Heart left ventricle (tissue), 16 donors: ENCODE measurements around the gene HMCN2. TPM values are rescaled to one million over a fixed set of nuclear protein-coding genes. Genes with fewer than 3 reads are reported as not detected.

Experiments used
- ATAC-seq, 4 donors: fragments of 200-7000 bp; cut with Tn5 transposase; one replicate each; pipeline ENCODE4 v1.9.1; 2020 to 2022; ENCODE audit warnings: moderate library complexity in 4 of 4, mild to moderate bottlenecking in 3 of 4, moderate number of reproducible peaks in 1 of 4
- DNase-seq, 5 donors: peaks; one replicate each; pipeline ENCODE4 v3.0.0-alpha.2; 2020
- H3K27ac ChIP-seq, 12 donors: fragments of 200-600 bp; sonication (generic) in 4 of 12; one replicate each; pipeline versions ENCODE4 v1.5.0 to v1.8.0; 2016 to 2022; ENCODE audit warnings: mild to moderate bottlenecking in 2 of 12
- H3K27me3 ChIP-seq, 9 donors: fragments of 200-600 bp; sonication (generic) in 2 of 9; one replicate each; pipeline versions ENCODE4 v1.5.1 to v1.8.0; 2016 to 2022; ENCODE audit warnings: mild to moderate bottlenecking in 3 of 9
- H3K36me3 ChIP-seq, 9 donors: fragments of 200-600 bp; sonication (generic) in 2 of 9; one replicate each; pipeline versions ENCODE4 v1.5.0 to v1.8.0; 2018 to 2022; ENCODE audit warnings: mild to moderate bottlenecking in 2 of 9
- H3K4me1 ChIP-seq, 12 donors: fragments of 200-600 bp; sonication (generic) in 4 of 12; one replicate each; pipeline versions ENCODE4 v1.5.0 to v1.8.0; 2016 to 2022; ENCODE audit warnings: mild to moderate bottlenecking in 3 of 12
- H3K4me3 ChIP-seq, 12 donors: fragments of 200-600 bp; sonication (generic) in 4 of 12; one replicate each; pipeline versions ENCODE4 v1.5.0 to v1.8.0; 2017 to 2022; ENCODE audit warnings: mild to moderate bottlenecking in 9 of 12, moderate library complexity in 4 of 12
- H3K9me3 ChIP-seq, 12 donors: fragments of 200-600 bp; sonication (generic) in 4 of 12; one replicate each; pipeline versions ENCODE4 v1.5.0 to v1.8.0; 2016 to 2022; ENCODE audit warnings: mild to moderate bottlenecking in 1 of 12
- CTCF ChIP-seq, 12 donors: fragments of 200-600 bp; sonication (generic) in 4 of 12; IDR thresholded peaks; one replicate each; pipeline versions ENCODE4 v1.5.0 to v1.8.0; 2018 to 2022; ENCODE audit warnings: antibody characterized with exemption in 12 of 12, mild to moderate bottlenecking in 5 of 12
- POLR2A ChIP-seq, 2 donors: fragments of 450-650 bp; IDR thresholded peaks; one replicate each; pipeline ENCODE4 v1.6.1; 2017; ENCODE audit warnings: antibody characterized with exemption in 2 of 2, mild to moderate bottlenecking in 2 of 2, moderate library complexity in 2 of 2
- WGBS, 4 donors: extraction: QIAGEN DNeasy Blood & Tissue Kit in 2 of 4; methylation state at CpG; one replicate each; pipeline versions ENCODE4 v1.1.5 to v1.1.7; 2013 to 2018; 5-methylcytosine and 5-hydroxymethylcytosine counted together
- intact Hi-C, 10 donors: fragments of 100-400 bp; cut with DNase I; formaldehyde crosslinking; loops; one replicate each; pipeline versions ENCODE4 v1.11.1 to v1.14.2; 2022
- polyA plus RNA-seq, 2 donors: library from polyadenylated mRNA; stranded (reverse); fragments of 200-250 nt; gene quantifications; one replicate each; pipeline ENCODE4 v1.2.3, GENCODE V29; 2013
- total RNA-seq, 9 donors: library from RNA; depleted of rRNA in 2 of 9; stranded (reverse); fragments of >200 nt in 2 of 9; fragmentation: NEBNext Ultra II Directional in 3 of 9; extraction: Animal tissue kit (Norgen Biotek cat#: 25700) in 3 of 9; gene quantifications; one replicate each; pipeline versions ENCODE4 v1.1.0 to v1.2.4, GENCODE V29; 2016 to 2023
- donor health status: ischemic (EF 13 %, LVEDD 7.1; RV severe dilation, severe dysfunction).
- donor health status: healthy with polysubstance abuse.
- donor health status: DM: no; HTN: yes; CAD: no.
- donor health status: DM: no; HTN: no; CAD: no.
- donor health status: ischemic (EF 25% LVEDD 6.9; RV normal size, moderate dysfunction).
- donor health status: ischemic (EF 25% LVEDD 5.7; RV mildly dilated, moderate dysfunction).
- donor health status: healthy.
- donor health status: DM: yes; HTN: yes; CAD: no.
- donor health status: ischemic (EF 35%, LVEDD 5.7; RV mildly dilated, moderate dysfunction).
- donor health status: nonischemic (EF 11% LVEDD 7.7; RV severe dilation, severe dysfunction).
- donor health status: DM: yes; HTN: yes; CAD: no.
- donor health status: PGD.
- donor health status: ischemic (EF 29% LVEDD 5.4; RV normal size, mild dysfunction).
- donor health status: nonischemic (EF 23%, LVEDD 6.1; RV moderate dilation, normal function).

HMCN2 gene
- total and polyA plus RNA-seq, 11 donors: 2.3 to 10.4 (median 4.3) TPM

GRCh38 chr9:130480673-130481072 lies 215.1 kb downstream of the HMCN2 start:
- Histone ChIP-seq H3K36me3 (peaks cover 0 to 69% (median 4%) of the 10 kb centered on the region in 9 donors), H3K9me3 (no peaks in the 10 kb centered on the region), H3K27me3 (no peaks in the 10 kb centered on the region), H3K27ac (no peak overlapping the region), H3K4me1 (no peaks in the 10 kb centered on the region), H3K4me3 (no peak overlapping the region)
- 81 to 90% (median 86%) methylated on average over 9 to 16 of the region's 16 CpGs for WGBS, 4 donors
- no peak for DNase-seq
- ATAC-seq: no peak
- TF ChIP-seq CTCF (IDR thresholded peaks at IDR 0.05) (no peak), POLR2A (IDR thresholded peaks at IDR 0.05) (no peak)
- intact Hi-C loops: loop anchor here in 1 of 10 donors (10.0 kb wide), 1 partner anchor 184 kb away; the partner anchor contains the start of gene PRDM12

- TF ChIP-seq POLR2A (IDR thresholded peaks at IDR 0.05): no peak
- TF ChIP-seq CTCF (IDR thresholded peaks at IDR 0.05): no peak
- Histone ChIP-seq H3K27me3 (no peaks in the 10 kb centered on the region), H3K4me1 (no peaks in the 10 kb centered on the region), H3K4me3 (no peak overlapping the region), H3K27ac (no peak overlapping the region), H3K36me3 (peaks cover 0 to 61% (median 4%) of the 10 kb centered on the region in 9 donors), H3K9me3 (no peaks in the 10 kb centered on the region)
- intact Hi-C loops: loop anchor here in 1 of 10 donors (10.0 kb wide), 1 partner anchor 182 kb away; the partner anchor contains the start of gene PRDM12
- DNase-seq: no peak
- no peak for ATAC-seq
- WGBS, 4 donors: 65 to 80% (median 76%) methylated on average over 5 of the region's 5 CpGs
These were observed 216.9 kb downstream of the HMCN2 start for GRCh38 chr9:130482463-130482862.

GRCh38 chr9:130483371-130483971 lies 217.9 kb downstream of the HMCN2 start:
- DNase-seq: no peak
- Histone ChIP-seq H3K4me1 (no peaks in the 10 kb centered on the region), H3K36me3 (peaks cover 0 to 53% (median 4%) of the 10 kb centered on the region in 9 donors), H3K9me3 (no peaks in the 10 kb centered on the region), H3K27ac (no peak overlapping the region), H3K4me3 (no peak overlapping the region), H3K27me3 (no peaks in the 10 kb centered on the region)
- intact Hi-C loops: loop anchor here in 1 of 10 donors (10.0 kb wide), 1 partner anchor 181 kb away; the partner anchor contains the start of gene PRDM12
- no peak for TF ChIP-seq POLR2A (IDR thresholded peaks at IDR 0.05)
- TF ChIP-seq CTCF (IDR thresholded peaks at IDR 0.05): no peak
- ATAC-seq: no peak
- WGBS, 4 donors: 65 to 78% (median 73%) methylated on average over 16 of the region's 16 CpGs

Other genes starting within 250 kb of the HMCN2 start
- gene FNBP1, start 222.6 kb upstream of the HMCN2 start, total RNA-seq: 10 to 100 TPM; 16.6 to 47.3 (median 24.8) TPM
- 10 to 100 TPM in 1 of 2 donors, 1 to 10 TPM in 1; 6.9 to 13.4 TPM for gene FNBP1, start 222.6 kb upstream of the HMCN2 start, polyA plus RNA-seq
- 10 to 100 TPM; 16.1 to 33.2 (median 21.3) TPM for gene GPR107, start 211.9 kb upstream of the HMCN2 start, total RNA-seq
- gene GPR107, start 211.9 kb upstream of the HMCN2 start, polyA plus RNA-seq: 10 to 100 TPM in 1 of 2 donors, 1 to 10 TPM in 1; 7.0 to 30.5 TPM
- 10 to 100 TPM in 4 of 9 donors, 1 to 10 TPM in 5; 4.4 to 15.9 (median 9.4) TPM for gene NCS1, start 93.4 kb upstream of the HMCN2 start, total RNA-seq
- 1 to 10 TPM; 2.3 to 9.5 TPM for gene NCS1, start 93.4 kb upstream of the HMCN2 start, polyA plus RNA-seq
- 100 to 1,000 TPM in 3 of 9 donors, 10 to 100 TPM in 6; 31.5 to 154 (median 60.5) TPM for gene ASS1, start 179.2 kb downstream of the HMCN2 start, total RNA-seq
- 10 to 100 TPM; 56.5 to 88.6 TPM for gene ASS1, start 179.2 kb downstream of the HMCN2 start, polyA plus RNA-seq